Neutrophil (primary cell): ENCODE measurements around the gene SLIT3.

Experiments
- H3K27ac ChIP-seq: fragments of 200-600 bp; sonication (generic); 2 replicates; pipeline ENCODE4 v1.5.1; 2016; ENCODE audit warnings: mild to moderate bottlenecking, moderate library complexity
- H3K27me3 ChIP-seq: fragments of 200-600 bp; sonication (generic); 2 replicates; pipeline ENCODE4 v1.6.0; 2016; ENCODE audit warnings: mild to moderate bottlenecking
- H3K36me3 ChIP-seq: fragments of 200-600 bp; sonication (generic); 2 replicates; pipeline ENCODE4 v1.5.1; 2017
- H3K4me1 ChIP-seq, 2 experiments: fragments of 200-600 bp in 1 of 2; sonication (generic) in 1 of 2; 1 replicate in 1 of 2; 2 replicates in 1 of 2; pipeline versions ENCODE4 v1.5.1 to v1.6.1; 2013 to 2016; ENCODE audit warnings: low read depth in 1 of 2, low read length in 1 of 2, mild to moderate bottlenecking in 1 of 2, moderate library complexity in 1 of 2; ENCODE audit not compliant: control insufficient read depth in 1 of 2, insufficient read depth in 1 of 2
- H3K4me3 ChIP-seq, 2 experiments: fragments of 200-600 bp in 1 of 2; sonication (generic) in 1 of 2; 1 replicate in 1 of 2; 2 replicates in 1 of 2; pipeline ENCODE4 v1.5.1; 2013 to 2016; ENCODE audit warnings: low read depth in 1 of 2, low read length in 1 of 2, mild to moderate bottlenecking in 1 of 2, moderate library complexity in 1 of 2
- H3K9me3 ChIP-seq: fragments of 200-600 bp; sonication (generic); 2 replicates; pipeline ENCODE4 v1.5.1; 2016
- CTCF ChIP-seq: fragments of 200-600 bp; sonication (generic); IDR thresholded peaks from 2 replicates; pipeline ENCODE4 v1.5.1; 2016; ENCODE audit warnings: antibody characterized with exemption

Gene SLIT3

GRCh38 chr5:169331292-169331852, 30.4 kb upstream of the SLIT3 start:
- Histone ChIP-seq H3K36me3 (no peaks in the 10 kb centered on the region), H3K27ac (no peak overlapping the region), H3K4me1 (no peaks in the 10 kb centered on the region), H3K27me3 (no peaks in the 10 kb centered on the region), H3K4me3 (no peak overlapping the region), H3K9me3 (no peaks in the 10 kb centered on the region)
- TF ChIP-seq CTCF: no peak

DNA sequence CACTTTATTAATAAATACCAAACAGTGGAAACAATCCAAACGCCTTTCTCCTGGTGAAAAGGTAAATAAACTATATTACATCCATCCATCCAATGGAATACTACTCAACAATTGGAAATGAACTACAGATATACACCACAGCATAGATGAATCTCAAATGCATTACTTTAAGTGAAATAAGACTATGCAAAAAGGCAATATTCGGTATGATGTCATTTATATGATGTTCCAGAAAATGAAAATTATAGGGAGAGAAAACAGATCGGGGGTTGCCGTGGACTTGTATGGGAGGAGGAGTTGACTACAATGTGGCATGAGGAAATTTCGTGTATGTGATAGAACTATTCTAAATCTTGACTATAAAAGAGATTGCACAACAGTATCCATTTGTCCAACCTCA, 27.5 kb upstream of the SLIT3 start:
- no peak for TF ChIP-seq CTCF
- Histone ChIP-seq H3K27ac (no peak overlapping the region), H3K27me3 (no peaks in the 10 kb centered on the region), H3K4me3 (no peak overlapping the region), H3K9me3 (no peaks in the 10 kb centered on the region), H3K4me1 (no peaks in the 10 kb centered on the region), H3K36me3 (no peaks in the 10 kb centered on the region)

DNA sequence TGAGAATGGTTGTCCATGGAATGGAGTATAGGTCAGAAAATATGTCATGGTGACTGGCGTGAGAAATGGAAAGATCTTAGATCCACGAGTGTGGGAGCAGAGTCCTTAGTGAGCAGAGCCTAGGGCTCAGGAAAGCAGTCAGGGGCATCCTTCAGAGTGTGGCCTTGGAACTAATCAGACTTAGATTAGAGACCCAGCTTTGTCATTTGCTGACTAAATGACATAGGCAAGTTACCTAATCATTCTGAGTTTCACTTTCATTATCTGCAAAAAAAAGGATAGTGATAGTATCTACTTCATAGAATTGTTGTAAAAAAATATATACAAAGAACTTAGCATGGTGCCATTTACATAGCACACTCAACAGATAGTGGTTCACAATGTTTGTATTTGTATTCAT, 24.3 kb upstream of the SLIT3 start:
- Histone ChIP-seq H3K27me3 (no peaks in the 10 kb centered on the region), H3K27ac (no peak overlapping the region), H3K4me3 (no peak overlapping the region), H3K4me1 (no peaks in the 10 kb centered on the region), H3K9me3 (no peaks in the 10 kb centered on the region), H3K36me3 (no peaks in the 10 kb centered on the region)
- TF ChIP-seq CTCF: no peak

- no peaks in the 10 kb centered on the region for H3K36me3 ChIP-seq
- H3K27me3 ChIP-seq: peaks cover 5% of the 10 kb centered on the region
- H3K9me3 ChIP-seq: no peaks in the 10 kb centered on the region
- H3K4me1 ChIP-seq: no peaks in the 10 kb centered on the region
- TF ChIP-seq CTCF: no peak
- no peak overlapping the region for H3K27ac ChIP-seq
- no peak overlapping the region for H3K4me3 ChIP-seq
These were observed 17.6 kb upstream of the SLIT3 start for GRCh38 chr5:169318556-169318955.

DNA sequence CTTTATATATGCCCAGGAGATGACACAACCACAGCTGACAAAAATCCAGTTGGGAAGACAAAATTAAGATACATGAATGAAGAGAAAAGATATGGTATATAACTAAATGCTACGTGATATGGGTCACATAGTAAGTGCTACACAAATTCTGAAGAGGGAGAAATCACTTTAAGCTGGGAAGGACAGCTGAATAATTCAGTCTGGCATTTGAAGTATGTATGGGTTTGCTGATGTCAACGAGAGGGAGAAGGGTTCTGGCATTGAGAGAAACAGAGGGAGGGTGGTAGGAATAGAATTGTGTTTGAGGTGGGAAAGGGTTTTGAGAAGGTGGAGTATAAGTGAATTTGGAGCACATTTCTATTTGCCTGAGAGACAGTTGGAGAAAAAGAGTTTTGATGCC, 6.7 kb upstream of the SLIT3 start:
- TF ChIP-seq CTCF: no peak
- Histone ChIP-seq H3K27me3 (peaks cover 23% of the 10 kb centered on the region), H3K4me1 (no peaks in the 10 kb centered on the region)

DNA sequence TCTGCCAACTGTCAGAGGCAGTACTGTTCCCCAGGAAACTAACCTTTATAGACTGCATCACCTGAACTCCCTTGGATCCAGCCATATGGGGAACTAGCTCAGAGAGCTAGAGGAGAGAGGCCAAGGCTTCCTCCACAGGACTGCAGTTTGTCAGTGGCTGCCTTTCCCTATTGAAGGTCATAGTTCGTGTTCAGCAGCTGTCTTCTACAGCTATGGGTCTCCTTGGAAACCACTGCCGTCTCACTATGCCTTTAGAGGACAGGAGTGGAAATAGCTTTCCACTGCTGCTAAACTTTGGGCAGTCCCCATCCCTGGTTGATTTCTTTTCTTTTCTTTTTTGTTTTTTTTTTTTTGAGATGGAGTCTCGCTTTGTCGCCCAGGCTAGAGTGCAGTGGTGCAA, 4.4 kb upstream of the SLIT3 start:
- peaks cover 40% of the 10 kb centered on the region for H3K27me3 ChIP-seq
- no peak for TF ChIP-seq CTCF
- no peaks in the 10 kb centered on the region for H3K9me3 ChIP-seq
- H3K4me1 ChIP-seq: no peaks in the 10 kb centered on the region
- H3K4me3 ChIP-seq: no peak overlapping the region
- H3K36me3 ChIP-seq: no peaks in the 10 kb centered on the region
- H3K27ac ChIP-seq: no peak overlapping the region

More for the DNA sequence above, 6.7 kb upstream of the SLIT3 start:
- Histone ChIP-seq H3K4me3 (no peak overlapping the region), H3K36me3 (no peaks in the 10 kb centered on the region), H3K9me3 (no peaks in the 10 kb centered on the region), H3K27ac (no peak overlapping the region)
